Effector CD8-positive, alpha-beta T cell (primary cell): ENCODE results near the gene LGALS1.
A peak's percentile ranks its signal among the peaks of the same experiment; 100 is the strongest.
"Not testable (repeated sequence)": the region's sequence is repeated elsewhere in the genome, so short reads cannot be mapped to it uniquely, and the experiment has no call there.

Source experiments
- DNase-seq: peaks from one replicate; lab custom pipeline; 2025; lab: John Stamatoyannopoulos, UW

The LGALS1 gene

DNA sequence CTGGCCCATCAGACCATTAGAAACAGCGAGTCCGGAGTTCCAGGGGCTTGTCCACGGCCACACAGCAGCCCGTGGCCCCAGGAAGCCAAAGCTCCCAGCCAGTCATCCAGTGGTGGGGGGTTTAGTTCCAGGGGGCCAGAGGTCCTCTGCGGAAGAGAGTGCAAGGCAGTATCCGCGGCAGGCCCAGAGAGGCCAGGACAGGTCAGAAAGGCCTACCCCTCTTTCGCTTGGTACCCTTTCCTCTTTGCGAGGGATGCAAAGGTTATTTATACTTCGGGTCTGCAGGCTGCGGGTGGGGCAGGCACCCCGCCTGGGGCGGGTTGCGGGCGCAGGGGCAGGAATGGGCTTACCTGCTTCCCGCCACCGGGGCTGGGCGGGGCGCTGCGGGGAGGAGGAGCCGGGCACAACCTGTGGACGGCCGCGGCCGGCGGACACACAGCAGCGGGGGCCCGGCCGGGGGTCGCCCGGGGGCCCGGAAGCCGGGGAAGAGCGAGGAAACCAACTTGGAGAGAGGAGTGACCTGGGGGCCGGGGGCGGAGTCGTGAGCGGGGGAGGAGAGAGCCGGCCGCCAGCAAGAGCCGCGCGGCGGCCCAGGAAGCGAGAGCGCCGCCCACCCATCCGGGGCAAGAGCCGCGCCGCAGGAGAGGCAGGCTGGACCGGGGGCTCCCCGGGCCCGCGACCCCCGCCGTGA, 36.2 kb upstream of the LGALS1 start, which contains the start of gene SH3BP1:
Gene SH3BP1 (plus strand): TSS at position 600 of the 691 bp plus-strand sequence. CDS start 119 bp downstream, outside the sequence.
- DNase-seq, result peak; percentile 34

DNA sequence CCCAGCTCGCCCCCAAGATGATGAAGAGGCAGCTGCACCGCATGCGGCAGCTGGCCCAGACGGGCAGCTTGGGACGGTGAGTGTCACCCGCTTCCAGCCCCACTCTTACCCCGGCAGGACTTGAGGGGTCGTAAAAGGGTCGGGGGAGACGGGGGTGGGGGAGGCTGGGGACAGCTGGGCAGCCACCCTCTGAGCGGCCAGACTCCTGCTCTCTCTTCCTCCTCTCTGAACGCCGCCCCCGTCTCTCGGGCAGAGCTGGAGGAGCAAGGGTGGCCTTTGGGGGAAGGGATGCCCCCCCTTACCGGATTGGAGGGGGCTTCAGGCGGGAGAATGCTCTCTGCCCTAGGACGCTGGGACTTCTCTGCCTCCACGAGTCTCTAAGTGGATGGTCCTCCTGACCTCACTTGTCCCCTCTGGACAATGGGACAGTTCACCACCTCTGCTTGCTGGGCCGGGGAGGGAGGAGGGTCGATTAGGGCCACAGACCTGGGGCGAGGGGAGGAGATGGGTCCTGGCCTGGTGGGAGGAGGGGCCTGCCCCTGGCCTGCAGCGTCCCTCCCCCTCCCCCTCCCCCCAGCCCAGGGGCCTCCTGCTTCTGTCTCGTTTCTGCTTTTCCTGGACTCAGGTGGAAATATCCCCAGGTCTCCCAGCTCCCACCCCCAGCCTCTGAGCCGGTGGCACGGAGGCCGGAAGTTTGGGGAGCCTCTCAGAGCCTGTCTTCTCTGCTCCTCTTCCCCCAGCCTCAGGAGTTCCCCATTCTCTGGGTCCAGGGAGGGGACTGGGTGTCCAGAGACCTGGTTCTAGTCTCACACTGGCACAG, 35.5 kb upstream of the LGALS1 start:
- peak; percentile 25 for DNase-seq

DNA sequence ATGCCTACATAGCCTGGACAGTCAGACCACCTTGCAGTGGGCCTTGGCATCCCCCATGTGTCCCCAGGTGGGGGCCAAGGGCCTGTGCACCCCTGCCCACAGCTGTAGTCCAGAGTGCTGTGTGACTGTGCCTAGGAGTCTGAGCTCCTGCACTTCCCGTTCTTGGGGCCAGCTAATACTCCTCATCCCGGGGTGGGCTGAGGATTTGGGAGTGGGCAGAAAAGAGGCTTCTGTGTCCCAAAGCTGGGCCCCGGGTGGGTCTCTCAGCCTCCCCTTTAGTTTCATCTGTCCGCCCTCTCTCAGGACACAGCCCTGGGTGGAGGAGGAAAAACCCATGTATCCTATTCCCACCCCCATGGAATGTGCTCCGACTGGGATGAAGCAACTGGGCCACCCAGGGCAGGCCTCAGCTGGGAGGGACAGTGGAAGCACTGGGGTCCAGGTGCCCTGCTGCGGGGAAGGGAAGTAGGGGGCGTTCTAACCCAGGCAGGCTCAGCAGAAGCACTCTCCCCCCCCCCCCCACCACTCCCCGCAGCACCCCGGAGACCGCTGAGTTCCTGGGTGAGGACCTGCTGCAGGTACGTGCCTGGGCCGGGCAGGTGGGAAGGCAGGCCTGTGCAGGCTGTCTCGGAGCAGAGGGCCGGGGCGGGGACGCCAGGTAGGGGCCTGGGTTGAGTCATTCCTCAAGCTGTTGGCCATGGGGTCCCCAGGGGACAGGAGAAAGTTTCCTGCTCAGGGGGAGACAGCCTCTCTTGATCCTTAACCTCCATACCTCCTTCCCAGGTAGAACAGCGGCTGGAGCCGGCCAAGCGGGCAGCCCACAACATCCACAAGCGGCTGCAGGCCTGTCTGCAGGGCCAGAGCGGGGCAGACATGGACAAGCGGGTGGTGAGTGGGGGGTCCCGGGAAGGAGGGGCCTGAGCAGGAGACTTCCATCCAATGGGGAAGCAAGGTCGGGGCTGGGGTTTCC, 34.6 kb upstream of the LGALS1 start:
- peak; percentile 11 for DNase-seq

DNA sequence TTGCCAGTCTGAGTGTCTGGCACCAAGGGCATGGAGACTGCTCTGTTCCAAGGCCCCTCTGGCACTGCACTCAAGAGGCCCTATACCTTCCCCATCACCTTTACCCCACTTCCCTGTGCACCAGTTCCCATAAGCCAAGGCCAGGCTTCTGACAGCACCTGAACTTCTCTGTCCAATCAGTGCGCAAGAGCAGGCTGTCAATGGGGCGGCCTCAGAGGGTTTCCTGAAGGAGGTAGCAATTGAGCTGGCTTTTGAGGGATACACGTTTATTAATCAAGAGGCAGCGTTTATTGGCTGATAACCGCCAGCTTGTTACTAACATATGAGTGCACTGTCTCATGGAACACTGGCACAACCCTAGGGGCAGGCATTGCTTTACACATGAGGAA, 33.9 kb upstream of the LGALS1 start:
- no peak for DNase-seq

DNA sequence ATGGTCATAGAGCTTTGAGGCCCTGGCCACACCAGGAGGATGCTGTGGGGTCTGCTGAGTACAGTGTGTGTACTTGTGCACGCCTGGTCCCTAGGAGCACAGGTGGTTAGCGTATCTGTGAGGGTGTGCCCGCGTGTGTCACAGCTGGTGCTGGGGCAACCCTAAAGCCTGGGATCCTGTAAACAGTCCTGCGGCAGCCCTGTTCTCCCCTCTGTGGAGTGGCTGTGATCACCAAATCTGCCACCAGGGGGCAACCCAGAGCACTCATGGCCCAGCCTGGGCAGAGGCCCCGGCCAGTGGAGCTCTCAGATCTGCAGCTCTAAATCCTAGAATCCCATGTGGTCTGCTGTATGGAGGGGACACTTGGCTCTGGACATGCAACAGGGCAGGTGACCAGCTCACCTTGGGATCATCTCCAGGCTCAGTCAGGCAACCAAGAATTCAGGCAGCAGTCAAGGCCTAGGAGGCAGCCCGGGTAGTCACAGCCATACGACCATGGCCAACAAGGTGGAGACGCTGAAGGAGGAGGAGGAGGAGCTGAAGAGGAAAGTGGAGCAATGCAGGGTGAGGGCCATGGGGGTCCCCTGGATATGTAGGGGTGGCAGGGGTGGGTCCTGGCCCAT, 32.1 kb upstream of the LGALS1 start:
- DNase-seq, result peak; percentile 82

DNA sequence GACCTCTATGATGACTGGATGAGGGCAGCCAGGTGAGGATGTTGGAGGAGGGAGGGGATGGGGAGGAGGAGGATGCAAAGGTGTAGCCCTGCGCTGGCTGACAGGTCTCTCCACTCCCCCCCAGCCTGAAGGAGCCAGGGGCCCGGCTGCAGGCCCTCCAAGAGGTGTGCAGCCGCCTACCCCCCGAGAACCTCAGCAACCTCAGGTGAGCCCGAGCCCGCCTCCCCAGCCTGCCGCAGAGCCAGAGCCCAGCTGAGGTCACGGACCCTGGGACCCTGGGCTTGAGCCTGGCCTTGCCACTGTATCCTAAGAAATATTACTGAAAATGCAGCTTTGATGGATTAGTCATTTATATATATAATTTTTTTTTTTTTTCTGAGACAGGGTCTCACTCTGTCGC, 28.1 kb upstream of the LGALS1 start:
- no peak for DNase-seq

DNA sequence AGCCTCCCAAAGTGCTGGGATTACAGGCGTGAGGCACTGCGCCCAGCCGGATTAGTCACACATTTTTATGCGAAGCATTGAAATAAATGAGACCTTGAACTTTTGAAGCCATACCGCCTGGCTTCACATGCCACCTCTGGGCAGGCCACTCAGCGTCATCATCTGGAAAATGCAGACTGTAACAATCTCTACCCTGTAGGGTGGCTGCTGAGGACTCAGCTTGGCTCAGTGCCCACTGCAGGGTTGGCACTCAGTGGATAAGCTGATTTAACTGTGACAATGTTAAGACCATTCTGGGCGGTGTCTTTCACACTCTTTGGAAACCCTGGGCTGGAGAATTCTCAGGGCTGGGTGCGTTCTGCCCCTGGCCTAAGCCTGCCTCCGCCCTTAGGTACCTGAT, 27.5 kb upstream of the LGALS1 start:
- no peak for DNase-seq

DNA sequence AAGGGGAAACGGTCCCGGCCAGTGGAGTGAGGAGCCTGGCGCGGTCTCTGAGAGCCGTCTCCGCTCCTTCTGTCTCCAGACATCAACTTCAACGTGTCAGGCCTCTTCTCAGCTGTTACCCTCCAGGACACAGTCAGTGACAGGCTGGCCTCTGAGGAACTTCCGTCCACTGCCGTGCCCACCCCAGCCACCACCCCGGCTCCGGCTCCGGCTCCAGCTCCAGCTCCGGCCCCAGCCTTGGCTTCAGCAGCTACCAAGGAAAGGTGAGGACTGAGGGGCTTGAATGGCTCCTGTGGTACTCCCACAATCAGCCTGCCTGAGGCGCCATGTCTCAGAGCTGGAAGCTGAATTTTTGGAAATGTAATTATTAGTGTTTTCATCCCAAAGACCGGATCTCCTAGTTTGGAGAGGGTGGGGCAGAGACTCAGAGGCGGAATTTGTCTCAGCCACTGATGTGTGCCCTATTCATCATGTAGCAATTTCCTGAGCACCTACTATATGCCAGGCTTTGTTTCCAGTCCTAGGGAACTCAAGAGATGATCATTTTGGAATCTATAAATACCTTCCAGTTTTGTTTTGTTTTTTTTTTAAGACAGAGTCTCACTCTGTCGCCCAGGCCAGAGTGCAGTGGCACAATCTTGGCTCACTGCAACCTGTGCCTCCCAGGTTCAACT, 24.8 kb upstream of the LGALS1 start:
- no peak for DNase-seq

DNA sequence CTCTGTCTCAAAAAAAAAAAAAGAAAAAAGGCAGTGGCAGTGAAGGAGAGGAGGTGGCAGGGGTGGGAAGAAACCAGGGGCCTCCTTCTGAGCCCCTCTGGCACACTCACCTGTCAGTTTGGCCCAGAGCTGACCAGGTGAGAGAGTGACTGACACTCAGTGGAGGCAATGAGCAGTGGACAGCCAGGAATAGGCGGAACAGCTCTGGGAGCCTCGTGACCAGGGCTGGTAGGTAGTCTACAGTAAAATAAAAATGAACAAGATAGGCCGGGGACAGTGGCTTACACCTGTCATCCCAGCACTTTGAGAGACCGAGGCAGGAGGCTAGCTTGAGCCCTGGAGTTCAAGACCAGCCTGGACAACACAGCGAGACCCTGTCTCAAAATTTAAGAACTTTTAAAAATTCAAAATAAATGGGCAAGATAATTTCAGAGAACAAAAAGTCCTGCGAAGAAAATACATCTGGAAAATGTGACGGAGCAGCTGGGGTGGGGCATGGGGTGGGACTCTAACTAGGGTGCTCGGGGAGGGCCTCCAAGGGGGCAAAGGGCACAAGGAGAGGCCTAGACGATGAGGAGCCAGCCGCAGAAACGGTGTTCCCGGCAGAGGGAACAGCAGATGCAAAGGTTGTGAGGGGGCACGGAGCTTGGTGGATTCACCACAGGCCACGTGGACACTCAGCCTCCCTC, 20.7 kb upstream of the LGALS1 start:
- no peak for DNase-seq

DNA sequence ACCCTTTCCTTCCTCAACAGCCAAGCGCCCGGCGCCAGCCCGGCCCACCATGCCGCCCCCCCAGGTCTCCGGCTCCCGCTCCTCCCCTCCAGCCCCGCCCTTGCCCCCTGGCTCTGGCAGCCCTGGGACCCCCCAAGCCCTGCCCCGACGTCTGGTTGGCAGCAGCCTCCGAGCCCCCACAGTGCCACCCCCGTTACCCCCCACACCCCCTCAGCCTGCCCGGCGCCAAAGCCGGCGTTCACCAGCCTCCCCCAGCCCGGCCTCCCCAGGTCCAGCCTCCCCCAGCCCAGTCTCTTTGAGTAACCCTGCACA, 20.2 kb upstream of the LGALS1 start:
- no peak for DNase-seq

DNA sequence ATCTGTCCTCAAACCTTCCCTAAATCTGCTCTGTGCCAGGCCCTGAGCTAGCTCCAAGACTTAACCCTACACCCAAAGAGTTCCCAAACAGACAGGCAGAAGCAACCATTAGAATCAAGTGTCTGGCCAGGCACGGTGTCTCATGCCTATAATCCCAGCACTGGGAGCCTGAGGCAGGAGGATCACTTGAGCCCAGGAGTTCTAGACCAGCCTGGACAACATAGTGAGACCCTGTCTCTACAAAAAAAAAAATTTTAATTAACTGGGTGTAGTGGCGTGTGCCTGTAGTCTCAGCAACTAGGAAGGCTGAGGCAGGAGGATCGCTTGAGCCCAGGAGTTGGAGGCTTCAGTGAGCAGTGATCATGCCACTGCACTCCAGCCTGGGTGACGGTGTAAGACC, 18.9 kb upstream of the LGALS1 start:
- not testable (repeated sequence) for DNase-seq

DNA sequence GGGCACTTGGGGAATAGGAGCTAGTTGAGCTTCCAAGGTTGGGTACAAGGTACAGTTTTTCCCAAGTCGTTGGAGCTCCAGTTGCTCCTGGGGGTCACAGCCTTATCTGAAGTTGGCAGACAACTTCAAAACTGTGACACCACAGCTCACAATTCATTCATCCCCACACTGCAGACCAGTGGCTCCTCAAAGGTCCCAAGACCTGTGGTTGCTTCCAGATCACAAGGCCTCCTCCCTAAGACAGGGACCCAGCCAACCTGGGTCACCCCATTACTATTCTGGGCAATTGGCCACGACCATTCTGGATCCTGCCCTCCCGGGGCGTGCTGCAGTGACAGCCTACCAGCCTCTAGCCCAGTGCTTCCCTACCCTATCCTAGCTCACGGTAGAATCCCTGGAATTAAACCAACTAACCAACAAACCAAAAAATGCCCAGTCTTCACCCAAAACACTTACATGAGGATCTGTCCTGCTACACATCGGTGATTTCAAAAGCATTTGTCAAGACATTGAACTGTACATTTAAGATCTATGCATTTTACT, 17.8 kb upstream of the LGALS1 start:
- DNase-seq, result no peak

DNA sequence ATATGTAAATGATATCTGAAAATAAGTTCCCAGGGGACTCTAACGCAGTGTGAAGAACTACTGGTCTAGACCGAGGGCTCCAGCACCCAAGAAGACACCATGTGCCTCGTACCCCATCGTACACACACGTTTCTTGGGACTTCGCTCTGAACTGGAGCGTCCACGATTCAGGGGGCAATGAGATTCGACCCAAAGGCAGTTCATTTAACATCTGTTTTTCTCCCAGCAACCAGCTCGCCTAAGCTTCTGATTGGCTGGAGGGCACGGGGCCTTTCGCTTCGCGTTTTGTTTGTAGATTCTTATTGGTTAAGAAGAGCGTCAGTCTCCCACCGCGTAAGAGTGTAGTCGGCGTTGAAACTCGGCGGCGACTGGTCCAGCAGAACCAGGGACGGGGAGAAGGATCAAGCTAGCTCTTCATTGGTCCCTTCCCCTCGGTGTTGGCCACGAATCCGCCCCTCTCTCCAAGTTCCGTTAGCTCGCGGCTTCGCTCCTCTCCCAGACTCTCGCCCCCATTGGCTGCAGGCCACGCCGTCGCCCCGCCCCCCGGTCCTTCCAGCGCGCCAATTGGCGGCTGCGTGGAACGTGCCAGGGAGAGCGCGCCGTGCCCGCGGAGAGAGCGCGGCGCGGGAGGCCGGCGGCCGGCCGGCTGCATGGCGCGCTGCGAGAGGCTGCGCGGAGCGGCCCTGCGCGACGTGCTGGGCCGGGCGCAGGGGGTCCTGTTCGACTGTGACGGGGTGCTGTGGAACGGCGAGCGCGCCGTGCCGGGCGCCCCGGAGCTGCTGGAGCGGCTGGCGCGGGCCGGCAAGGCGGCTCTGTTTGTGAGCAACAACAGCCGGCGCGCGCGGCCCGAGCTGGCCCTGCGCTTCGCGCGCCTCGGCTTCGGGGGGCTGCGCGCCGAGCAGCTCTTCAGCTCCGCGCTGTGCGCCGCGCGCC, 17.0 kb upstream of the LGALS1 start, which contains the start of gene PDXP:
Gene PDXP (plus strand): TSS at position 591 of the 933 bp plus-strand sequence. CDS start 60 bp downstream, at position 651.
- DNase-seq, result peak; percentile 97

DNA sequence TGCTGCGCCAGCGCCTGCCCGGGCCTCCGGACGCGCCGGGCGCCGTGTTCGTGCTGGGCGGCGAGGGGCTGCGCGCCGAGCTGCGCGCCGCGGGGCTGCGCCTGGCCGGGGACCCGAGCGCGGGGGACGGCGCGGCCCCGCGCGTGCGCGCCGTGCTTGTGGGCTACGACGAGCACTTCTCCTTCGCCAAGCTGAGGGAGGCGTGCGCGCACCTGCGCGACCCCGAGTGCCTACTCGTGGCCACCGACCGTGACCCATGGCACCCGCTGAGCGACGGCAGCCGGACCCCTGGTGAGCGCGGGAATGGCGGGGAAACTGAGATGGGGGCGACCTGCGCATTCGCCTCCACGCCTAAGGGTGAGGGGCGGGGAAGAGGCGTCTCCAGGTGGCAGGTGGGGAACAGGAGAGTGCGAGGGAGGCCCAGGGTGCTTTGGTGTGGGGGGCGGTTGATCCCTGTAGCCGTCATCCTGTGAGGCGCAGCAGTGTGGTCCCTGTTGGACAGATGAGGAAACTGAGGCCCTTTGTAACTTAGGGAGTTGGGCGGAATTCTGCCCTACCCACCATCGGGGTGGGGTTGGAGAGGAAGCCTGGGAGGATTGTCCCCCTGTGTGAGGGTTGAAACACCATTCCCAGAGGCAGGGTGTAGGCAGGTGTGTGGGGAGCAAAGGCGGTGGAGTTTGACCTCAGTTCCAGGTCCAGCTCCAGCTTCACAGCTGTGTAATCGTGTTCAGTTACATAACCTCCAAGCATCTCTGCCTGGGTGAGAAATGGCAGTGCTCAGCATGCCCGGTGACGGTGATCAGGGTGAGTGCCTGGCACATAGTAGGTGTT, 16.2 kb upstream of the LGALS1 start:
- no peak for DNase-seq

DNA sequence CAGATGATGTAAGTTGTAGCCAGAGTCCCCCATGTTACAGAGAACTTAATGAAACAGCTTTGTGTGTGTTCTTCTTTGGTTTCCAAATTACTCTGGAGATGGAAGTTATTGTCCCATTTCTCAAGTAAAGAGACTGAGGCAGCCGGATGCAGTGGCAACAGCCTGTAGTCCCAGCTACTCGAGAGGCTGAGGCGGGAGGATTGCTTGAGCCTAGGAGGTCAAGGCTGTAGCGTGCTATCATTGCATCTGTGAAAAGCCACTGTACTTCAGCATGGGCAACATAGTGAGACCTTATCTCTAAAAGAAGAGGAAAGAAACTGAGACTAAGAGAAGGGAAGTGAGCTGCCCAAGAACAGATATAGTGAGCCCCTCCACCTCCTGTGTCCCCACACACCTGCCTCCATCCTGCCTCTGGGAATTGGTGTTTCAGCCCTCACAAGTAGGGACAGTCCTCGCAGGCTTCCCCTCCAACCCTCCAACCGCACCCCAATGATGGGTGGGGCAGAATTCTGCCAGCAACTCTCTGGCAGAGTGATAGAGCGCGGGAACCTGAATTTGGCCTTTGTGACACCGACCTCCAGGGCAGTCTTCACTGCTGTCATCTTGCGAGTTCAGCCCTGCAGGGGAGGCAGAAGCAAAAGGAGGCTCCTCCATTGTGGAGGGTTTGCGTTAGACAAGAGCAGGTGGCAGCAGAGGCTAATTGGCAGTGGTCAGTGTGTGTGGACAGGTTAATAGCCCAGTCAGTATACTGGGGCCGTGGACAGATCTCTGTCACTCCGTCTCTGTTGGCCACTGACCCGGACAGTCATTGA, 15.3 kb upstream of the LGALS1 start:
- no peak for DNase-seq

DNA sequence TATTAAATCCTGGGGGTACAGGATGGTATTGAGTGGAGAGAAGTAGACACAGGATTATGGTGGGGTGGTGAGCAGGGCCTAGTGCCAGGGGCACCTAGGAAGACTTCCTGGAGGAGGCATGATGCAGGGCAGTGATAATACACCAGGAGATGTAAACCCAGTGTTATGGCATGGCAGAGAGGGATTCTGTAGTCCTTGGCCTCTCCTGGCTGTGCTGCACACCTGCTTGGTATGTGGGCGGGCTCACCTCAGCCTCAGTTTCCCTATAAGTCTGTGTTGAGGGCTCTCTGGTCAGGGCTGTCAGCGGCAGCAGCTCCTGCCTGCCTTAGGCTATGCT, 14.8 kb upstream of the LGALS1 start:
- DNase-seq, result no peak

DNA sequence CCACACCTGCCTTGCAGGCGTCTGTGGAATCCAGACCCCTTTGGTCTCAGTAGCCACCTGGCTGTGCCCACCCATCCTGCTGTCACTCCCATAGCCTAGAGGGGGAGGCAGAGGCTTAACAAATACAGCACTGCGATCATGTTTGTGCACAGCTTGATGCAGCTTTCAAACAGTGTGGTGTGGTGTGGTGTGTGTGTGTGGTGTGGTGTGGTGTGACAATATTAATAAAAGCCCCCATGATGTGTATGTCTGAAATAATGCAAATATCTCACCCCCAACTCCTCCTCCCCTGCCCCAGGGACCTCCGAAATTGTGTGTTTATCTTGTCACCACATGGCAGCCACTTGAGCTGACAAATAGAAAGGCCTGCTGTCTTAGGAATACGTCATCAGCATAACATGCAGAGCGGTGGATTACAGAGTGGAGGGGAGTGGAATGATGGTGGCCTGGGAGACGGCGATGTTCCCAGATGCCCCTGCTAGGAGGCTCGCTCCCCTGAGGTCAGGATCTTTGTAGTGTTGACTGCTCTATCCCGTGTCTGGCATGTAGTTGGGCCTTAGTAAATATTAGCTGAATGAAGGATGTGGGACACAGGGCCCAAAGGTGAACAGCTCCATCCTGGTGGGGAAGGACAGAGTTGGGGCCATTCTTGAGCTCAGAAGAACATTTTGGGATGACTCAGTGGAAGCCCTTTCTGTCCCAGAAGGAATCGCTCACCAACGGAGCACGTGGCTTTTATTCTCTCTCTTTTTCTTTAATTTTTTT, 14.1 kb upstream of the LGALS1 start:
- no peak for DNase-seq
